ENCODE measurements around the gene SKIC2. TPM values are rescaled to one million over a fixed set of nuclear protein-coding genes. Genes with fewer than 3 reads are reported as not detected.
A peak's percentile ranks its signal among the peaks of the same experiment; 100 is the strongest.
"Not testable (repeated sequence)": the region's sequence is repeated elsewhere in the genome, so short reads cannot be mapped to it uniquely, and the experiment has no call there.

SKIC2 gene
- total RNA-seq, 1 donor from 2014 or later: 61.2 TPM

- no peaks in the 10 kb centered on the region for H3K27me3 Mint-ChIP-seq (ENCODE audit: low read depth)
- no peak for DNase-seq (ENCODE audit: low spot score)
- peaks cover 10% of the 10 kb centered on the region for H3K36me3 Mint-ChIP-seq (ENCODE audit: low read depth)
- H3K9me3 Mint-ChIP-seq (ENCODE audit: low read depth): no peaks in the 10 kb centered on the region
- peak overlapping the region; percentile 96 for H3K4me3 Mint-ChIP-seq (ENCODE audit: unreplicated experiment)
- H3K4me1 Mint-ChIP-seq (ENCODE audit: low read depth): peaks cover 36% of the 10 kb centered on the region
- no peak for TF ChIP-seq CTCF (IDR thresholded peaks at IDR 0.05)
- peak overlapping the region; percentile 100 for H3K27ac Mint-ChIP-seq (ENCODE audit: unreplicated experiment)
Observed at GRCh38 chr6:31972709-31973350, 13.9 kb downstream of the SKIC2 start.

- H3K27ac Mint-ChIP-seq (ENCODE audit: unreplicated experiment); H3K27me3 Mint-ChIP-seq (ENCODE audit: low read depth); H3K9me3 Mint-ChIP-seq (ENCODE audit: low read depth); H3K4me3 Mint-ChIP-seq (ENCODE audit: unreplicated experiment); H3K36me3 Mint-ChIP-seq (ENCODE audit: low read depth): not testable (repeated sequence)
- DNase-seq (ENCODE audit: low spot score): peak; percentile 72
- peaks cover 20% of the 10 kb centered on the region for H3K4me1 Mint-ChIP-seq (ENCODE audit: low read depth)
Observed at GRCh38 chr6:31976065-31976464, 17.1 kb downstream of the SKIC2 start.

GRCh38 chr6:31977816-31978431 lies 18.9 kb downstream of the SKIC2 start:
- Mint-ChIP-seq H3K27me3 (ENCODE audit: low read depth) (no peaks in the 10 kb centered on the region), H3K36me3 (ENCODE audit: low read depth) (peaks cover 5% of the 10 kb centered on the region), H3K4me3 (ENCODE audit: unreplicated experiment) (no peak overlapping the region), H3K27ac (ENCODE audit: unreplicated experiment) (no peak overlapping the region), H3K4me1 (ENCODE audit: low read depth) (peaks cover 9% of the 10 kb centered on the region), H3K9me3 (ENCODE audit: low read depth) (no peaks in the 10 kb centered on the region)
- no peak for DNase-seq (ENCODE audit: low spot score)
- no peak for TF ChIP-seq CTCF (IDR thresholded peaks at IDR 0.05)

GRCh38 chr6:31978831-31979230 lies 19.9 kb downstream of the SKIC2 start:
- Mint-ChIP-seq H3K27me3 (ENCODE audit: low read depth) (no peaks in the 10 kb centered on the region), H3K4me3 (ENCODE audit: unreplicated experiment) (no peak overlapping the region), H3K9me3 (ENCODE audit: low read depth) (no peaks in the 10 kb centered on the region), H3K27ac (ENCODE audit: unreplicated experiment) (no peak overlapping the region), H3K4me1 (ENCODE audit: low read depth) (peaks cover under 1% of the 10 kb centered on the region), H3K36me3 (ENCODE audit: low read depth) (peaks cover 2% of the 10 kb centered on the region)
- TF ChIP-seq CTCF (IDR thresholded peaks at IDR 0.05): no peak
- DNase-seq (ENCODE audit: low spot score): no peak

GRCh38 chr6:31979238-31979898 lies 20.4 kb downstream of the SKIC2 start:
- H3K27ac Mint-ChIP-seq (ENCODE audit: unreplicated experiment): no peak overlapping the region
- peaks cover 2% of the 10 kb centered on the region for H3K36me3 Mint-ChIP-seq (ENCODE audit: low read depth)
- no peak for TF ChIP-seq CTCF (IDR thresholded peaks at IDR 0.05)
- H3K4me3 Mint-ChIP-seq (ENCODE audit: unreplicated experiment): no peak overlapping the region
- H3K9me3 Mint-ChIP-seq (ENCODE audit: low read depth): no peaks in the 10 kb centered on the region
- DNase-seq (ENCODE audit: low spot score): no peak
- H3K4me1 Mint-ChIP-seq (ENCODE audit: low read depth): no peaks in the 10 kb centered on the region
- H3K27me3 Mint-ChIP-seq (ENCODE audit: low read depth): no peaks in the 10 kb centered on the region

- H3K4me1 Mint-ChIP-seq (ENCODE audit: low read depth); H3K9me3 Mint-ChIP-seq (ENCODE audit: low read depth); H3K27me3 Mint-ChIP-seq (ENCODE audit: low read depth); H3K27ac Mint-ChIP-seq (ENCODE audit: unreplicated experiment); H3K4me3 Mint-ChIP-seq (ENCODE audit: unreplicated experiment); H3K36me3 Mint-ChIP-seq (ENCODE audit: low read depth): not testable (repeated sequence)
- peak; percentile 72 for DNase-seq (ENCODE audit: low spot score)
Observed at GRCh38 chr6:31980195-31980876, 21.4 kb downstream of the SKIC2 start.

- not testable (repeated sequence) for H3K36me3 Mint-ChIP-seq (ENCODE audit: low read depth); H3K4me3 Mint-ChIP-seq (ENCODE audit: unreplicated experiment); H3K27ac Mint-ChIP-seq (ENCODE audit: unreplicated experiment); H3K27me3 Mint-ChIP-seq (ENCODE audit: low read depth); H3K9me3 Mint-ChIP-seq (ENCODE audit: low read depth); H3K4me1 Mint-ChIP-seq (ENCODE audit: low read depth); DNase-seq (ENCODE audit: low spot score)
Observed at GRCh38 chr6:31980998-31981397, 22.0 kb downstream of the SKIC2 start.

GRCh38 chr6:31981744-31982143 lies 22.8 kb downstream of the SKIC2 start, which contains the start of gene C4A:
C4A (plus strand) TSS chr6:31982057; CDS start chr6:31982108, 51 bp downstream.
- H3K4me3 Mint-ChIP-seq (ENCODE audit: unreplicated experiment); H3K36me3 Mint-ChIP-seq (ENCODE audit: low read depth); H3K4me1 Mint-ChIP-seq (ENCODE audit: low read depth); DNase-seq (ENCODE audit: low spot score); H3K27ac Mint-ChIP-seq (ENCODE audit: unreplicated experiment); H3K27me3 Mint-ChIP-seq (ENCODE audit: low read depth); H3K9me3 Mint-ChIP-seq (ENCODE audit: low read depth): not testable (repeated sequence)

All from chondrocyte (in vitro differentiated cells).